Measurements from ENCODE around the gene SAT1. TPM values are rescaled to one million over a fixed set of nuclear protein-coding genes. Genes with fewer than 3 reads are reported as not detected.

Gene SAT1
- total RNA-seq, 1 donor from 2014 or later: 224 TPM

DNA sequence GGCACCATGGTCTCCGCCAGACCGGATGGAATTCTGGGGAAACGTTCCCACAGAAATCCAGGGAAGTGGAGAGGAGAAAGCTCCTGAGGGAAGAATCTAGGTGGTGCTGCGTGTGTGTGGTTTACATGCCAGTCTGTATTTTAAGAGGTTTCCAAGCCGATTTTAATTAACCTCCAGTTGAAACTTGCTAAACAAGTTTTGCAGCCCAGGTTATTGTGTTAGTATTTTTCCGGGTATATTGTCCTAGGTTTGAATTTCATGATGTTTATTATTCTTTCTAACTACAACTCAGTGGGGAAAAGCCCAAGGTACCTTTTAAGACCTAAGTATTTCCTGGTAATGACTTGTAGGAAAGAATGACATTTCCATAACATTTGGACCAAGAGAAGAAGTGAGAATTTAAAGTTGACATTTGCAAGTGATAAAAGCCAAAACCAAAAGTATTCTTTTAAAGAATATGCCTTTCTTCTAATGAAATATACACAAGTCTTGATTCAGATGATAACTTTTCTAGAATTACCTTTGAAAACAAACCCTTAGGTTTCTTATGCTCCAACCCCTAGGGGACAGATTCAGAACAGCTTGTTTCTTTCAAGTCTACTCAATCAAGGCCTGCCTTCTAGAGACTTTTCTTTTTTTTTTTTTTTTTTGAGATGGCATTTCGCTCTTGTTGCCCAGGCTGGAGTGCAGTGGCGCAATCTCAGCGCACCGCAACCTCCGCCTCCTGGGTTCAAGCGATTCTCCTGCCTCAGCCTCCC lies 14.6 kb downstream of the SAT1 start:
- Mint-ChIP-seq H3K4me3 (ENCODE audit: unreplicated experiment) (no peak overlapping the region), H3K27me3 (ENCODE audit: low read depth, unreplicated experiment) (no peaks in the 10 kb centered on the region), H3K27ac (ENCODE audit: unreplicated experiment) (no peak overlapping the region), H3K4me1 (ENCODE audit: low read depth, unreplicated experiment) (peaks cover 2% of the 10 kb centered on the region), H3K36me3 (ENCODE audit: low read depth, unreplicated experiment) (no peaks in the 10 kb centered on the region), H3K9me3 (ENCODE audit: unreplicated experiment) (no peaks in the 10 kb centered on the region)
- Histone ChIP-seq H3K9me3 (ENCODE audit: insufficient read depth, low read depth, low read length) (no peaks in the 10 kb centered on the region), H3K4me3 (ENCODE audit: insufficient read depth, low read depth, low read length) (no peak overlapping the region), H2AFZ (ENCODE audit: low read depth, low read length) (no peak overlapping the region), H3K9ac (ENCODE audit: low read length) (no peak overlapping the region), H3K4me1 (ENCODE audit: insufficient read depth, low read length) (no peaks in the 10 kb centered on the region), H3K4me2 (ENCODE audit: low read length) (no peak overlapping the region), H4K20me1 (ENCODE audit: insufficient read depth, low read length) (no peaks in the 10 kb centered on the region), H3K36me3 (ENCODE audit: insufficient read depth, low read length) (no peaks in the 10 kb centered on the region), H3K27ac (ENCODE audit: low read depth, low read length) (no peak overlapping the region), H3K27me3 (ENCODE audit: insufficient read depth, low read length) (no peaks in the 10 kb centered on the region), H3K79me2 (ENCODE audit: insufficient read depth, low read length) (no peaks in the 10 kb centered on the region)
- no peak for DNase-seq (ENCODE audit: low read depth)
- no peak for FAIRE-seq
- TF ChIP-seq, protein P1, sequence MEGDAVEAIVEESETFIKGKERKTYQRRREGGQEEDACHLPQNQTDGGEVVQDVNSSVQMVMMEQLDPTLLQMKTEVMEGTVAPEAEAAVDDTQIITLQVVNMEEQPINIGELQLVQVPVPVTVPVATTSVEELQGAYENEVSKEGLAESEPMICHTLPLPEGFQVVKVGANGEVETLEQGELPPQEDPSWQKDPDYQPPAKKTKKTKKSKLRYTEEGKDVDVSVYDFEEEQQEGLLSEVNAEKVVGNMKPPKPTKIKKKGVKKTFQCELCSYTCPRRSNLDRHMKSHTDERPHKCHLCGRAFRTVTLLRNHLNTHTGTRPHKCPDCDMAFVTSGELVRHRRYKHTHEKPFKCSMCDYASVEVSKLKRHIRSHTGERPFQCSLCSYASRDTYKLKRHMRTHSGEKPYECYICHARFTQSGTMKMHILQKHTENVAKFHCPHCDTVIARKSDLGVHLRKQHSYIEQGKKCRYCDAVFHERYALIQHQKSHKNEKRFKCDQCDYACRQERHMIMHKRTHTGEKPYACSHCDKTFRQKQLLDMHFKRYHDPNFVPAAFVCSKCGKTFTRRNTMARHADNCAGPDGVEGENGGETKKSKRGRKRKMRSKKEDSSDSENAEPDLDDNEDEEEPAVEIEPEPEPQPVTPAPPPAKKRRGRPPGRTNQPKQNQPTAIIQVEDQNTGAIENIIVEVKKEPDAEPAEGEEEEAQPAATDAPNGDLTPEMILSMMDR (IDR thresholded peaks at IDR 0.05; ENCODE audit: insufficient read depth, low read depth, low read length): no peak
- TF ChIP-seq EZH2 (IDR thresholded peaks at IDR 0.05; ENCODE audit: insufficient read depth, low read length): no peak

DNA sequence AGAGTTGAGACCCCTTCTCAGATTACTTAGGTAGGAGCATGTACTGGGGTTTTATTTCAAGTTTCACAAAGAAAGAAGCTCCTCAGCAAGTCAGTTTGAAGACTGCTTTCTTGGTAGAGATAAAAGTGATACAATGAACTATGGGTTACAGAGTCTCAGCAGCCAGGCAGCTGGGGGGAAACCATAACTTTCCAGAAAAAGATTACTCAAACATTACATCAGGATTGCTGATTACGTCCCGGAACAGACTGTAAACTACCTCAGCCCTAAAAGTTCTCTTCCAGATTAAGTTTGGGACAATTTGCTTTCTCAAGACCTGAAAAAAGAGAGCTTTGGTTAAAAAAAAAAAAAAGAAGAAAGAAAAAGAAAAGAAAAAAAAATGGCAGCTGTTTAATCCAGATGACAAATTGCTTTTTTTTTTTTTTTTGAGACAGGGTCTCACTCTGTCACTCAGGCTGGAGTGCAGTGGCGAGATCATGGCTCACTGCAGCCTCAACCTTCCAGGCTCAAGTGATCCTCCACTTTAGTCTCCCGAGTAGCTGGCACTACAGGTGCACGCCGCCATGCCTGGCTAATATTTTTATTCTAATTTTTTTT lies 16.6 kb downstream of the SAT1 start:
- H3K27me3 Mint-ChIP-seq (ENCODE audit: low read depth, unreplicated experiment): no peaks in the 10 kb centered on the region
- H3K9me3 Mint-ChIP-seq (ENCODE audit: unreplicated experiment): no peaks in the 10 kb centered on the region
- no peak overlapping the region for H3K4me3 ChIP-seq (ENCODE audit: insufficient read depth, low read depth, low read length)
- H3K36me3 Mint-ChIP-seq (ENCODE audit: low read depth, unreplicated experiment): no peaks in the 10 kb centered on the region
- FAIRE-seq: no peak
- no peaks in the 10 kb centered on the region for H3K79me2 ChIP-seq (ENCODE audit: insufficient read depth, low read length)
- H3K4me1 ChIP-seq (ENCODE audit: insufficient read depth, low read length): peaks cover 4% of the 10 kb centered on the region
- peaks cover 13% of the 10 kb centered on the region for H3K4me1 Mint-ChIP-seq (ENCODE audit: low read depth, unreplicated experiment)
- no peaks in the 10 kb centered on the region for H4K20me1 ChIP-seq (ENCODE audit: insufficient read depth, low read length)
- H3K27ac ChIP-seq (ENCODE audit: low read depth, low read length): no peak overlapping the region
- no peak for TF ChIP-seq EZH2 (IDR thresholded peaks at IDR 0.05; ENCODE audit: insufficient read depth, low read length)
- TF ChIP-seq, protein P1 (IDR thresholded peaks at IDR 0.05; ENCODE audit: insufficient read depth, low read depth, low read length): no peak
- no peak overlapping the region for H3K9ac ChIP-seq (ENCODE audit: low read length)
- no peak overlapping the region for H3K4me2 ChIP-seq (ENCODE audit: low read length)
- peak overlapping the region; percentile 80 for H3K27ac Mint-ChIP-seq (ENCODE audit: unreplicated experiment)
- no peak overlapping the region for H3K4me3 Mint-ChIP-seq (ENCODE audit: unreplicated experiment)
- no peaks in the 10 kb centered on the region for H3K36me3 ChIP-seq (ENCODE audit: insufficient read depth, low read length)
- no peaks in the 10 kb centered on the region for H3K9me3 ChIP-seq (ENCODE audit: insufficient read depth, low read depth, low read length)
- no peaks in the 10 kb centered on the region for H3K27me3 ChIP-seq (ENCODE audit: insufficient read depth, low read length)
- no peak overlapping the region for H2AFZ ChIP-seq (ENCODE audit: low read depth, low read length)
- DNase-seq (ENCODE audit: low read depth): no peak

DNA sequence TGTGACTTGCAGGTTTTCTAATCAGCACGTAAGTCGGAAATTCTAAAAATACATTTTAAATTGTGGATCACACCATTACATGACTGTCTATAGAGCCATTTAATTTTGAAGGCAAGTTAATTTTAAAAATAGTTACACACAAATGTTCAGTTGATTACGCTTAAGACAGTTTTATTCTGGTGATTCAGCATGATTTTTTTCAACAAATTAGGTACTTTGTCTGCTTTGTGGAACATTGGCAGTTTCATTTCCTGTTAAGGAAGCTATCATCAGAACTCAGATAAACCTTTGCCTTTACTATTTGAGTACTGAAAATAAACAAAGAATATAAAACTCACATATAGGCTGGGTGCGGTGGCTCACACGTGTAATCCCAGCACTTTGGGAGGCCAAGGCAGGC lies 19.5 kb downstream of the SAT1 start:
- H3K9me3 ChIP-seq (ENCODE audit: insufficient read depth, low read depth, low read length): no peaks in the 10 kb centered on the region
- Mint-ChIP-seq H3K9me3 (ENCODE audit: unreplicated experiment) (no peaks in the 10 kb centered on the region), H3K4me1 (ENCODE audit: low read depth, unreplicated experiment) (peaks cover 19% of the 10 kb centered on the region), H3K27me3 (ENCODE audit: low read depth, unreplicated experiment) (no peaks in the 10 kb centered on the region), H3K36me3 (ENCODE audit: low read depth, unreplicated experiment) (no peaks in the 10 kb centered on the region), H3K4me3 (ENCODE audit: unreplicated experiment) (no peak overlapping the region), H3K27ac (ENCODE audit: unreplicated experiment) (no peak overlapping the region)
- TF ChIP-seq EZH2 (IDR thresholded peaks at IDR 0.05; ENCODE audit: insufficient read depth, low read length): no peak
- TF ChIP-seq, protein P1 (IDR thresholded peaks at IDR 0.05; ENCODE audit: insufficient read depth, low read depth, low read length): no peak
- no peaks in the 10 kb centered on the region for H3K36me3 ChIP-seq (ENCODE audit: insufficient read depth, low read length)
- no peak overlapping the region for H3K9ac ChIP-seq (ENCODE audit: low read length)
- DNase-seq (ENCODE audit: low read depth) (no peak), FAIRE-seq (peak; percentile 34)
- H3K4me2 ChIP-seq (ENCODE audit: low read length): no peak overlapping the region
- no peaks in the 10 kb centered on the region for H3K79me2 ChIP-seq (ENCODE audit: insufficient read depth, low read length)
- H3K4me3 ChIP-seq (ENCODE audit: insufficient read depth, low read depth, low read length): no peak overlapping the region
- H2AFZ ChIP-seq (ENCODE audit: low read depth, low read length): no peak overlapping the region
- H3K27me3 ChIP-seq (ENCODE audit: insufficient read depth, low read length): no peaks in the 10 kb centered on the region
- no peak overlapping the region for H3K27ac ChIP-seq (ENCODE audit: low read depth, low read length)
- H3K4me1 ChIP-seq (ENCODE audit: insufficient read depth, low read length): peaks cover 10% of the 10 kb centered on the region
- no peaks in the 10 kb centered on the region for H4K20me1 ChIP-seq (ENCODE audit: insufficient read depth, low read length)
